ENCODE data around the gene CTNND2.

GRCh38 chr5:11791792-11792191, 112.5 kb downstream of the CTNND2 start:
- TF ChIP-seq, protein P1, sequence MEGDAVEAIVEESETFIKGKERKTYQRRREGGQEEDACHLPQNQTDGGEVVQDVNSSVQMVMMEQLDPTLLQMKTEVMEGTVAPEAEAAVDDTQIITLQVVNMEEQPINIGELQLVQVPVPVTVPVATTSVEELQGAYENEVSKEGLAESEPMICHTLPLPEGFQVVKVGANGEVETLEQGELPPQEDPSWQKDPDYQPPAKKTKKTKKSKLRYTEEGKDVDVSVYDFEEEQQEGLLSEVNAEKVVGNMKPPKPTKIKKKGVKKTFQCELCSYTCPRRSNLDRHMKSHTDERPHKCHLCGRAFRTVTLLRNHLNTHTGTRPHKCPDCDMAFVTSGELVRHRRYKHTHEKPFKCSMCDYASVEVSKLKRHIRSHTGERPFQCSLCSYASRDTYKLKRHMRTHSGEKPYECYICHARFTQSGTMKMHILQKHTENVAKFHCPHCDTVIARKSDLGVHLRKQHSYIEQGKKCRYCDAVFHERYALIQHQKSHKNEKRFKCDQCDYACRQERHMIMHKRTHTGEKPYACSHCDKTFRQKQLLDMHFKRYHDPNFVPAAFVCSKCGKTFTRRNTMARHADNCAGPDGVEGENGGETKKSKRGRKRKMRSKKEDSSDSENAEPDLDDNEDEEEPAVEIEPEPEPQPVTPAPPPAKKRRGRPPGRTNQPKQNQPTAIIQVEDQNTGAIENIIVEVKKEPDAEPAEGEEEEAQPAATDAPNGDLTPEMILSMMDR (IDR thresholded peaks at IDR 0.05; ENCODE audit: low read length): no peak
- TF ChIP-seq EZH2phosphoT487 (IDR thresholded peaks at IDR 0.05; ENCODE audit: low read length): no peak
